H1 (cell line): ENCODE results near the gene SETD1B.

Source experiments
- CTBP2 ChIP-seq: IDR thresholded peaks from 2 replicates; pipeline ENCODE4 v1.7.0; 2011; ENCODE audit warnings: borderline replicate concordance, mild to moderate bottlenecking, moderate library complexity, mixed read lengths, low read length; ENCODE audit not compliant: insufficient read depth, insufficient read length
- EZH2 ChIP-seq: fragments of 200-600 bp; sonication (generic); IDR thresholded peaks from 2 replicates; pipeline ENCODE4 v1.7.1; 2012; ENCODE audit warnings: low read depth, mild to moderate bottlenecking, moderate library complexity, low read length, inconsistent platforms; ENCODE audit not compliant: severe bottlenecking
- FOSL1 ChIP-seq: IDR thresholded peaks from 2 replicates; pipeline ENCODE4 v1.6.1; 2011; ENCODE audit warnings: mild to moderate bottlenecking, low read depth, low read length, moderate library complexity; ENCODE audit not compliant: insufficient read depth
- JUN ChIP-seq: IDR thresholded peaks from 2 replicates; pipeline ENCODE4 v1.6.1; 2011; ENCODE audit warnings: low read depth, mild to moderate bottlenecking, improper control_type of control experiment, low read length
- JUND ChIP-seq: IDR thresholded peaks from 2 replicates; pipeline ENCODE4 v1.6.1; 2011; ENCODE audit warnings: mild to moderate bottlenecking, improper control_type of control experiment, low read length
- MAFK ChIP-seq: IDR thresholded peaks from 2 replicates; pipeline ENCODE4 v1.6.1; 2012; ENCODE audit warnings: low read depth, mild to moderate bottlenecking, improper control_type of control experiment, low read length
- RFX5 ChIP-seq: IDR thresholded peaks from 2 replicates; pipeline ENCODE4 v1.6.1; 2011; ENCODE audit warnings: low read depth, low read length, improper control_type of control experiment, borderline replicate concordance
- YY1 ChIP-seq: IDR thresholded peaks from 2 replicates; pipeline ENCODE4 v1.6.1; 2011; ENCODE audit warnings: low read depth, mild to moderate bottlenecking, low read length
- ZNF274 ChIP-seq: IDR thresholded peaks from 2 replicates; pipeline ENCODE4 v1.7.0; 2012; ENCODE audit warnings: low read length, borderline replicate concordance; ENCODE audit errors: extremely low read depth
- TF ChIP-seq, protein P1 (sequence below), 3 experiments: IDR thresholded peaks; 1 replicate in 2 of 3; 2 replicates in 1 of 3; pipeline versions ENCODE4 v1.5.1 to v1.6.1; 2011; ENCODE audit warnings: low read length in 3 of 3, mild to moderate bottlenecking in 3 of 3, inconsistent platforms in 2 of 3, low read depth in 1 of 3, moderate library complexity in 1 of 3; ENCODE audit not compliant: insufficient read depth in 1 of 3; ENCODE audit errors: control extremely low read depth in 1 of 3

DNA sequence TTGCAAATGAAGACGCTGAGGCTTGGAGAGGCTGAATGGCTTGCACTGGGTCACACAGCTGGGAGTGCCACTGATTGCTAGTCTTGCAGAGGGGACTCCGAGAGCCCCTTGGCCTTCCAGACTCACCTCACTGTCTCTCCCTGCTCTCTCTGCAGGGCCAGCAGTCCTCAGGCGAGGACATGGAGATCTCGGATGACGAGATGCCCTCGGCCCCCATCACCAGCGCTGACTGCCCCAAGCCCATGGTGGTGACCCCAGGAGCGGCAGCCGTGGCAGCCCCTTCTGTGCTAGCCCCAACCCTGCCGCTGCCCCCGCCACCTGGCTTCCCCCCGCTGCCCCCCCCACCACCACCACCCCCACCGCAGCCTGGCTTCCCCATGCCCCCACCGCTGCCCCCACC, 10.1 kb downstream of the SETD1B start:
- TF ChIP-seq, protein P1, sequence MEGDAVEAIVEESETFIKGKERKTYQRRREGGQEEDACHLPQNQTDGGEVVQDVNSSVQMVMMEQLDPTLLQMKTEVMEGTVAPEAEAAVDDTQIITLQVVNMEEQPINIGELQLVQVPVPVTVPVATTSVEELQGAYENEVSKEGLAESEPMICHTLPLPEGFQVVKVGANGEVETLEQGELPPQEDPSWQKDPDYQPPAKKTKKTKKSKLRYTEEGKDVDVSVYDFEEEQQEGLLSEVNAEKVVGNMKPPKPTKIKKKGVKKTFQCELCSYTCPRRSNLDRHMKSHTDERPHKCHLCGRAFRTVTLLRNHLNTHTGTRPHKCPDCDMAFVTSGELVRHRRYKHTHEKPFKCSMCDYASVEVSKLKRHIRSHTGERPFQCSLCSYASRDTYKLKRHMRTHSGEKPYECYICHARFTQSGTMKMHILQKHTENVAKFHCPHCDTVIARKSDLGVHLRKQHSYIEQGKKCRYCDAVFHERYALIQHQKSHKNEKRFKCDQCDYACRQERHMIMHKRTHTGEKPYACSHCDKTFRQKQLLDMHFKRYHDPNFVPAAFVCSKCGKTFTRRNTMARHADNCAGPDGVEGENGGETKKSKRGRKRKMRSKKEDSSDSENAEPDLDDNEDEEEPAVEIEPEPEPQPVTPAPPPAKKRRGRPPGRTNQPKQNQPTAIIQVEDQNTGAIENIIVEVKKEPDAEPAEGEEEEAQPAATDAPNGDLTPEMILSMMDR (IDR thresholded peaks at IDR 0.05; ENCODE audit: control extremely low read depth in 1 of 3, insufficient read depth in 1 of 3, low read depth in 1 of 3, low read length in 3 of 3): no peak
- no peak for TF ChIP-seq JUN
- TF ChIP-seq ZNF274: no peak
- TF ChIP-seq EZH2: no peak
- TF ChIP-seq FOSL1: no peak
- TF ChIP-seq MAFK: no peak
- TF ChIP-seq RFX5: no peak
- TF ChIP-seq YY1: no peak
- TF ChIP-seq JUND: no peak
- TF ChIP-seq CTBP2: no peak
